GM06990 (cell line): Measurements from ENCODE around the gene FSTL4.

ENCODE experiments used
- DNase-seq: peaks from one replicate; pipeline ENCODE4 v3.0.0-alpha.2; 2011; ENCODE audit not compliant: insufficient read length; ENCODE audit errors: extremely low read depth
- H3K27me3 ChIP-seq: replicated peaks from 2 replicates; pipeline ENCODE4 v1.6.0; 2011; ENCODE audit warnings: low read length; ENCODE audit not compliant: control insufficient read depth, insufficient read depth
- H3K36me3 ChIP-seq: 2 replicates; pipeline ENCODE4 v1.5.1; 2011; ENCODE audit warnings: low read length; ENCODE audit not compliant: control insufficient read depth, insufficient read depth
- H3K4me3 ChIP-seq: replicated peaks from 2 replicates; pipeline ENCODE4 v1.5.1; 2011; ENCODE audit warnings: low read depth, mild to moderate bottlenecking, control low read depth, low read length
- CTCF ChIP-seq: IDR thresholded peaks from 2 replicates; pipeline ENCODE4 v1.5.1; 2011; ENCODE audit warnings: low read length, control low read depth, mild to moderate bottlenecking, inconsistent platforms; ENCODE audit not compliant: insufficient read depth, poor library complexity, severe bottlenecking

The FSTL4 gene

GRCh38 chr5:133253070-133253469, 359.3 kb downstream of the FSTL4 start:
- Histone ChIP-seq H3K36me3 (no peaks in the 10 kb centered on the region), H3K27me3 (no peaks in the 10 kb centered on the region), H3K4me3 (no peak overlapping the region)
- no peak for DNase-seq
- TF ChIP-seq CTCF: no peak

DNA sequence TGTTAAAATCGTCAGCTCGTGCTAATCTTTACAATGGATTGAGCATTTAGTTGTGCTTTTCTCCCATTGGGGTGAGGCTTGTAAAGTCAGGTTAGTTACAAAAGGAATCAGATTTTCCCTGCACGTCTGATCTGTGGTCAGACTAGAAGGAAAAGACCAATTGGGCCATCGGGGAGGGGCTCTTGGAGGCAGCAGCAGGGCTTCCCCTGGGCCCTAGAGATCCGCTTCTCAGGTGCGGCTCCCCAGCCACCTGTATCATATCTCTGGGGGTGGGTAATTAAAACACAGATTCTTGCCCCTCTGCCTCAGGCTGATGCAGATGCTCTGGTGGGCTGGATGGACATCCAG, 360.2 kb downstream of the FSTL4 start:
- H3K4me3 ChIP-seq: no peak overlapping the region
- DNase-seq: no peak

GRCh38 chr5:133251296-133252132, 360.8 kb downstream of the FSTL4 start:
- no peak overlapping the region for H3K4me3 ChIP-seq
- no peaks in the 10 kb centered on the region for H3K36me3 ChIP-seq
- DNase-seq: no peak
- TF ChIP-seq CTCF: no peak
- H3K27me3 ChIP-seq: no peaks in the 10 kb centered on the region

More for the DNA sequence above, 360.2 kb downstream of the FSTL4 start:
- Histone ChIP-seq H3K36me3 (no peaks in the 10 kb centered on the region), H3K27me3 (no peaks in the 10 kb centered on the region)
- no peak for TF ChIP-seq CTCF

DNA sequence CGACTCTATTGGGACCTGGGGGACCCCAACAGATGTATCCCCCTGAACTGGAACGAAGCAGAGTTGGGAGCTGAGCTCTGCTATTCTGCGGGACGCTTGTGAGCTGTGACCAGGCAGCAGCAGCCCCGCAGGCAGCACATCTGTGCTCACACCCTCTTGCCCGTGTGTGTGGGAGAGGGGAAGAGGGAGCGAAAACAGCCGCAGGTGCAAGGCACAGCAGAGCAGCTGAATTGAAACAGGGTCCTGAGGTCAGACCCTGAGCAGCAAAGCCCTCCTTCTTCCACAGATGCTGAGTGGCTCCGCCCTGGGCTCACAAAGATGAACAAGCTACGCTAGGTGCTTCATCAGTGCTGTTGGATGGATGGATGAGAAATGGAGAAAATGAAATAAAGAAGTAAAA, 361.8 kb downstream of the FSTL4 start:
- no peak for DNase-seq
- no peaks in the 10 kb centered on the region for H3K36me3 ChIP-seq
- no peak overlapping the region for H3K4me3 ChIP-seq
- TF ChIP-seq CTCF: no peak
- no peaks in the 10 kb centered on the region for H3K27me3 ChIP-seq

DNA sequence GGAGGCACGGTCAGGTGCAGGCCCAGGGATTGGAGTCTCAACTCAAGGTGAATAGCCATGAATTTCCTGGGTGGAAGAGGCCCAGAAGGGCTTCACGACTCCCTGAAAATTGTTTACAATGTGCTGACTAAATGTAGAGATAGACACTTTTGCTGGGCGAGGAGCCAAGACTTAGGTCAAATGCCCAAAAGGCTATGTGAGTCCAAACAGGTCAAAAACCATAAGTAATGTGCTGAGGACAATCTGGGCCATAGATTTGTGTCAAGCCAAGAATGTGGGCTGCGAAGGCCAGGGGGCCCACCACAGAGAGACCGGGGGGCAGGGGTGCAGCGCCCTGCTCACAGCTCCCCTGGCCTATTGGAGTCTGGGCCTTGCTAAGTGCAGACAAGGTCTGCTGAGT, 362.7 kb downstream of the FSTL4 start:
- Histone ChIP-seq H3K27me3 (no peaks in the 10 kb centered on the region), H3K4me3 (no peak overlapping the region), H3K36me3 (no peaks in the 10 kb centered on the region)
- DNase-seq: no peak
- no peak for TF ChIP-seq CTCF
